Osteoblast (primary cell): ENCODE data around the gene NAIF1. TPM values are rescaled to one million over a fixed set of nuclear protein-coding genes. Genes with fewer than 3 reads are reported as not detected.

ENCODE experiments used
- DNase-seq: peaks from one replicate; pipeline ENCODE4 v3.0.0; 2011; ENCODE audit warnings: low spot score, mixed read lengths; ENCODE audit not compliant: insufficient read length; ENCODE audit errors: missing footprints
- H2AFZ ChIP-seq: 2 replicates; pipeline ENCODE4 v1.6.0; 2011; ENCODE audit warnings: mild to moderate bottlenecking, low read length
- H3K27ac ChIP-seq: 2 replicates; pipeline ENCODE4 v1.5.1; 2011; ENCODE audit warnings: mild to moderate bottlenecking, low read depth, low read length, moderate library complexity
- H3K27me3 ChIP-seq: 2 replicates; pipeline ENCODE4 v1.6.0; 2012; ENCODE audit warnings: mild to moderate bottlenecking, control low read depth, inconsistent platforms, low read length, moderate library complexity; ENCODE audit not compliant: insufficient read depth
- H3K36me3 ChIP-seq: 2 replicates; pipeline ENCODE4 v1.5.1; 2011; ENCODE audit warnings: mild to moderate bottlenecking, low read length, control low read depth, moderate library complexity; ENCODE audit not compliant: insufficient read depth
- H3K4me1 ChIP-seq: 2 replicates; pipeline ENCODE4 v1.5.1; 2011; ENCODE audit warnings: mild to moderate bottlenecking, low read length, control low read depth, moderate library complexity; ENCODE audit not compliant: insufficient read depth
- H3K4me2 ChIP-seq: 2 replicates; pipeline ENCODE4 v1.6.0; 2011; ENCODE audit warnings: mild to moderate bottlenecking, low read length; ENCODE audit not compliant: insufficient read depth
- H3K4me3 ChIP-seq: fragments of 200-600 bp; sonication (generic); 3 replicates; pipeline ENCODE4 v1.5.1; 2012; ENCODE audit warnings: mild to moderate bottlenecking, low read length, inconsistent platforms; ENCODE audit not compliant: insufficient read depth
- H3K79me2 ChIP-seq: 2 replicates; pipeline ENCODE4 v1.6.0; 2012; ENCODE audit warnings: mild to moderate bottlenecking, low read length, control low read depth, inconsistent platforms; ENCODE audit not compliant: insufficient read depth
- H3K9me3 ChIP-seq: 2 replicates; pipeline ENCODE4 v1.5.1; 2011; ENCODE audit warnings: low read depth, low read length, control low read depth
- H4K20me1 ChIP-seq: 2 replicates; pipeline ENCODE4 v1.6.0; 2012; ENCODE audit warnings: mild to moderate bottlenecking, low read length, control low read depth; ENCODE audit not compliant: insufficient read depth
- total RNA-seq: library from RNA; depleted of rRNA; stranded (reverse); fragments of >200 nt; gene quantifications from 2 replicates; pipeline ENCODE4 v1.2.3, GENCODE V29; 2012
- TF ChIP-seq, protein P1 (sequence below): IDR thresholded peaks from 2 replicates; pipeline ENCODE4 v1.5.1; 2011; ENCODE audit warnings: mild to moderate bottlenecking, low read depth, low read length, moderate library complexity; ENCODE audit errors: extremely low read depth

The NAIF1 gene
- total RNA-seq, 1 donor = 10.1 TPM

DNA sequence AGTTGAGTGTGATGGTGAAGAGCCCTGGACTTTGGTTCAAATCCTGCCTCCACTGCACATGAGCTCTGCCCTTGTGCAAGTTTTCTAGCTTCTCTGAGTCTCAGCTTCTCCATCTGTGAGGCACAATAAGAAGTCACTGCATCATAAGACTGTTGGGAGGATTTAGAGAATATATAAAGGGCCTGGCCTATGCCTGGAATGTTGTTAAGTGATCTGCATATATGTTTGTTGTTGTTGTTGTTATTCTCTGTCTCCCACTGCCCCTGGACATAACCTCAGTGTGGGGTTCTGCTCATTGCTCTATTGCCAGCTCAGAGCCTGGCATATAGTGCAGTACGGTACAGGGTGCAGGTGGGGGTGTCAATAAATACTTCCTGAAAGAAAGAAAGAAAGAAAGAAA, 46.0 kb downstream of the NAIF1 start:
- TF ChIP-seq, protein P1, sequence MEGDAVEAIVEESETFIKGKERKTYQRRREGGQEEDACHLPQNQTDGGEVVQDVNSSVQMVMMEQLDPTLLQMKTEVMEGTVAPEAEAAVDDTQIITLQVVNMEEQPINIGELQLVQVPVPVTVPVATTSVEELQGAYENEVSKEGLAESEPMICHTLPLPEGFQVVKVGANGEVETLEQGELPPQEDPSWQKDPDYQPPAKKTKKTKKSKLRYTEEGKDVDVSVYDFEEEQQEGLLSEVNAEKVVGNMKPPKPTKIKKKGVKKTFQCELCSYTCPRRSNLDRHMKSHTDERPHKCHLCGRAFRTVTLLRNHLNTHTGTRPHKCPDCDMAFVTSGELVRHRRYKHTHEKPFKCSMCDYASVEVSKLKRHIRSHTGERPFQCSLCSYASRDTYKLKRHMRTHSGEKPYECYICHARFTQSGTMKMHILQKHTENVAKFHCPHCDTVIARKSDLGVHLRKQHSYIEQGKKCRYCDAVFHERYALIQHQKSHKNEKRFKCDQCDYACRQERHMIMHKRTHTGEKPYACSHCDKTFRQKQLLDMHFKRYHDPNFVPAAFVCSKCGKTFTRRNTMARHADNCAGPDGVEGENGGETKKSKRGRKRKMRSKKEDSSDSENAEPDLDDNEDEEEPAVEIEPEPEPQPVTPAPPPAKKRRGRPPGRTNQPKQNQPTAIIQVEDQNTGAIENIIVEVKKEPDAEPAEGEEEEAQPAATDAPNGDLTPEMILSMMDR = no peak
- no peak for DNase-seq

DNA sequence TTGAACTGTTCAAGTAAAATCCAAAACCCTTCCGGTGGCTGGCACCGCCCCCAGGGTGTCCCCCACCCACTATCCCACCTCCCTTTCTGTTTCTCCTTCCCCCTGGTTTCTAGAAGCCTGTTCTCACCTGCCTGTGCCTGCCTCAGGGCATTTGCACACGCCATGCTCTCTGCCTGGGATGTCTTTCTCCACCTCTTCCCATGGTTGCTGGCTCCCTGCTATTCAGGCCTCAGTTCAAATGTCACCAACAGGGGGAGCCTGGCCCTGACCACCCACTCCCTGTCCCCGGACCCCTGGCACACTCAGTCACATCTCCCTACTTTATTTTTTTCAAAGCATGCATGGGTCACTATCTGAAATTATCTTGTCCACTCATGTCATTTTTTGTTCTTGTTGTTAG, 46.4 kb downstream of the NAIF1 start:
- no peaks in the 10 kb centered on the region for H3K36me3 ChIP-seq
- no peaks in the 10 kb centered on the region for H3K79me2 ChIP-seq
- H3K4me3 ChIP-seq = no peak overlapping the region
- H3K4me1 ChIP-seq = no peaks in the 10 kb centered on the region
- no peak overlapping the region for H3K27ac ChIP-seq
- no peaks in the 10 kb centered on the region for H3K9me3 ChIP-seq
- H3K4me2 ChIP-seq = no peak overlapping the region
- no peaks in the 10 kb centered on the region for H4K20me1 ChIP-seq
- TF ChIP-seq, protein P1 = no peak
- peaks cover 4% of the 10 kb centered on the region for H3K27me3 ChIP-seq
- H2AFZ ChIP-seq = no peak overlapping the region
- DNase-seq = no peak

More for the DNA sequence above, 46.0 kb downstream of the NAIF1 start:
- Histone ChIP-seq H3K4me1 (no peaks in the 10 kb centered on the region), H3K4me2 (no peak overlapping the region), H2AFZ (no peak overlapping the region), H3K27ac (no peak overlapping the region), H3K4me3 (no peak overlapping the region), H3K9me3 (no peaks in the 10 kb centered on the region), H3K36me3 (no peaks in the 10 kb centered on the region), H3K79me2 (no peaks in the 10 kb centered on the region), H4K20me1 (no peaks in the 10 kb centered on the region), H3K27me3 (peaks cover 4% of the 10 kb centered on the region)

DNA sequence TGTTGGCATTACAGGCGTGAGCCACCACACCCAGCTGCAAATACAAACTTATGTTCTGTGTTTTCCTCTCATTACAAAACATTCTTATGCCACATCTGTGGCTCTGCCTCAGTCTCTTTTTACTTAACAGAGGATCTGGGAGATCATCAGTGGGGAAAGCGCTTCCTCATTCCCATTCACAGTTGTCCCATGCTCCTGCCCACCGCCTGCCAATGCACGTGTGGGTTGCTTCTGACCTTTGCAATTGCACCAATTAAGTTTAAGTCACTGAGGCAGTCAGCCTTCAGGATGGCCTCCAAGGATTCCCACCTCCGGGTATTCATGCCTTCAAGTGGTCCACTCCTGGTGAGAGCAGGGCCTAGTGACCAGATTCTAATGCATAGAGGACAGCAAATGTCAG, 51.4 kb downstream of the NAIF1 start:
- H3K9me3 ChIP-seq = no peaks in the 10 kb centered on the region
- TF ChIP-seq, protein P1 = no peak

More for the DNA sequence above, 51.4 kb downstream of the NAIF1 start:
- DNase-seq = peak; percentile 31
- Histone ChIP-seq H3K79me2 (no peaks in the 10 kb centered on the region), H3K36me3 (no peaks in the 10 kb centered on the region), H2AFZ (no peak overlapping the region), H3K27ac (no peak overlapping the region), H3K4me3 (no peak overlapping the region), H3K4me2 (no peak overlapping the region), H3K4me1 (peaks cover 6% of the 10 kb centered on the region), H4K20me1 (no peaks in the 10 kb centered on the region), H3K27me3 (peaks cover 12% of the 10 kb centered on the region)

Other genes with a start within 250 kb of the NAIF1 start
- 60.8 and 87.5 TPM in 2 replicates for gene ENG, start 212.7 kb downstream of the NAIF1 start, total RNA-seq
- 100 and 106 TPM in 2 replicates for gene AK1, start 189.6 kb downstream of the NAIF1 start, total RNA-seq
- 52.7 and 53.2 TPM in 2 replicates for gene ST6GALNAC6, start 167.7 kb downstream of the NAIF1 start, total RNA-seq
- 29.5 and 33.7 TPM in 2 replicates for gene ST6GALNAC4, start 150.3 kb downstream of the NAIF1 start, total RNA-seq
- 2.2 and 3.5 TPM in 2 replicates for gene PIP5KL1, start 136.5 kb downstream of the NAIF1 start, total RNA-seq
- 10.1 and 11.5 TPM in 2 replicates for gene DPM2, start 129.5 kb downstream of the NAIF1 start, total RNA-seq
- gene EEIG1, start 86.3 kb downstream of the NAIF1 start, total RNA-seq = 18.0 and 20.6 TPM in 2 replicates
- 9.7 and 13.4 TPM in 2 replicates for gene SLC25A25, start 912 bp upstream of the NAIF1 start, total RNA-seq
- gene PTGES2, start 60.4 kb upstream of the NAIF1 start, total RNA-seq = 42.7 and 50.3 TPM in 2 replicates
- gene LCN2, start 82.1 kb upstream of the NAIF1 start, total RNA-seq = not detected in 2 replicates
- gene BBLN, start 92.9 kb upstream of the NAIF1 start, total RNA-seq = 24.5 and 33.3 TPM in 2 replicates
- gene CIZ1, start 124.3 kb upstream of the NAIF1 start, total RNA-seq = 33.7 and 40.1 TPM in 2 replicates
- gene DNM1, start 136.1 kb upstream of the NAIF1 start, total RNA-seq = 3.6 and 6.5 TPM in 2 replicates
- 121 and 137 TPM in 2 replicates for gene GOLGA2, start 208.7 kb upstream of the NAIF1 start, total RNA-seq
- 19.2 and 20.3 TPM in 2 replicates for gene SWI5, start 209.0 kb upstream of the NAIF1 start, total RNA-seq